K562 (cell line): ENCODE results near the gene CLCN6. TPM values are rescaled to one million over a fixed set of nuclear protein-coding genes. Genes with fewer than 3 reads are reported as not detected.
A peak's percentile ranks its signal among the peaks of the same experiment; 100 is the strongest.

Experiments
- ATAC-seq: fragments of 200-7000 bp; cut with Tn5 transposase; 3 replicates; pipeline ENCODE4 v1.9.1; 2020; ENCODE audit warnings: moderate library complexity
- BruUV-seq: library from RNA; stranded (reverse); fragments of 400-500 nt; replicated peaks from 2 replicates; lab custom pipeline; 2021; lab: Mats Ljungman, UMichigan
- CTCF ChIA-PET: fragments of 300-600 bp; formaldehyde crosslinking; extraction: SDS; loops from one replicate; lab custom pipeline; 2021; ENCODE audit warnings: low intra/inter-chr PET ratio; lab: Yijun Ruan, JAX
- POLR2A ChIA-PET: fragments of 300-600, 350-650 bp; sonication (Branson Sonifier 250); formaldehyde crosslinking; extraction: SDS; loops from one replicate; lab custom pipeline; 2021; ENCODE audit warnings: antibody characterized with exemption, inconsistent platforms; lab: Yijun Ruan, JAX
- DNase-seq, 4 experiments: peaks; one replicate each; pipeline versions ENCODE4 v3.0.0 to v3.0.0-alpha.2; 2011 to 2018; ENCODE audit warnings: low spot score in 3 of 4, mixed read lengths in 3 of 4; ENCODE audit errors: extremely low read depth in 1 of 4
- FAIRE-seq: peaks from 2 replicates; lab custom pipeline; 2011; peaks lifted over from hg19 to GRCh38; lab: Jason Lieb, UNC
- H2AFZ ChIP-seq: 2 replicates; pipeline ENCODE4 v1.6.0; 2011; ENCODE audit warnings: low read depth, low read length, control low read depth, inconsistent platforms
- H3K27ac ChIP-seq: fragments of 200-600 bp; 3 replicates; pipeline ENCODE4 v1.8.0; 2011; ENCODE audit warnings: low read depth, mild to moderate bottlenecking, control low read depth, inconsistent platforms, low read length, moderate library complexity, mixed read lengths; ENCODE audit errors: extremely low read depth
- H3K27me3 ChIP-seq, 2 experiments: fragments of 300-600 bp in 1 of 2; 2 replicates in 1 of 2; 3 replicates in 1 of 2; pipeline versions ENCODE4 v1.6.0 to v1.8.0; 2011; ENCODE audit warnings: inconsistent platforms in 2 of 2, low read length in 2 of 2, mild to moderate bottlenecking in 1 of 2, mixed read lengths in 1 of 2, moderate library complexity in 1 of 2; ENCODE audit not compliant: control insufficient read depth in 2 of 2, insufficient read depth in 2 of 2
- H3K36me3 ChIP-seq: fragments of 300-600 bp; 3 replicates; pipeline ENCODE4 v1.8.0; 2011; ENCODE audit warnings: mild to moderate bottlenecking, low read length, inconsistent platforms; ENCODE audit not compliant: control insufficient read depth, insufficient read depth
- H3K4me1 ChIP-seq, 2 experiments: fragments of 200-600 bp in 1 of 2; replicated peaks in 1 of 2; 2 replicates in 1 of 2; 3 replicates in 1 of 2; pipeline versions ENCODE4 v1.5.1 to v1.8.0; 2011; ENCODE audit warnings: inconsistent platforms in 2 of 2, low read length in 2 of 2, mild to moderate bottlenecking in 1 of 2, mixed read lengths in 1 of 2, moderate library complexity in 1 of 2; ENCODE audit not compliant: control insufficient read depth in 2 of 2, insufficient read depth in 2 of 2
- H3K4me2 ChIP-seq: 2 replicates; pipeline ENCODE4 v1.6.1; 2011; ENCODE audit warnings: low read length, control low read depth, inconsistent platforms, mixed read lengths; ENCODE audit not compliant: insufficient read depth
- H3K4me3 ChIP-seq: fragments of 200-600 bp; sonication (generic), shearing (Covaris generic); 2 replicates; pipeline ENCODE4 v1.5.1; 2016; ENCODE audit warnings: control low read depth, inconsistent platforms
- H3K79me2 ChIP-seq: fragments of 200-600 bp; 3 replicates; pipeline ENCODE4 v1.8.0; 2011; ENCODE audit warnings: low read length, inconsistent platforms; ENCODE audit not compliant: control insufficient read depth, insufficient read depth
- H3K9ac ChIP-seq, 2 experiments: 2 replicates each; pipeline versions ENCODE4 v1.6.0 to v1.6.1; 2011; ENCODE audit warnings: low read depth in 2 of 2, low read length in 2 of 2, control low read depth in 1 of 2, inconsistent platforms in 1 of 2, mild to moderate bottlenecking in 1 of 2, mixed read lengths in 1 of 2; ENCODE audit not compliant: insufficient read depth in 1 of 2
- H3K9me1 ChIP-seq: one replicate; pipeline ENCODE4 v1.6.0; 2011; ENCODE audit warnings: inconsistent platforms, mild to moderate bottlenecking, low read length, moderate library complexity; ENCODE audit not compliant: control insufficient read depth, insufficient read depth
- H3K9me3 ChIP-seq: replicated peaks from 2 replicates; pipeline ENCODE4 v1.5.1; 2011; ENCODE audit warnings: low read depth, low read length, inconsistent platforms; ENCODE audit not compliant: control insufficient read depth, insufficient read depth
- H4K20me1 ChIP-seq: replicated peaks from 2 replicates; pipeline ENCODE4 v1.6.1; 2011; ENCODE audit warnings: low read length, inconsistent platforms, mixed read lengths; ENCODE audit not compliant: control insufficient read depth, insufficient read depth
- ASH1L ChIP-seq: fragments of 450-650 bp; IDR thresholded peaks from 2 replicates; pipeline ENCODE4 v1.6.1; 2018; ENCODE audit warnings: borderline replicate concordance, mild to moderate bottlenecking, low read depth; ENCODE audit not compliant: partially characterized antibody
- CBX1 ChIP-seq: sonication (generic); IDR thresholded peaks from 2 replicates; pipeline ENCODE4 v1.6.1; 2016; ENCODE audit warnings: antibody characterized with exemption, low read depth, mild to moderate bottlenecking
- CEBPB ChIP-seq: fragments of 450-650 bp; IDR thresholded peaks from 2 replicates; pipeline ENCODE4 v1.6.1; 2016; ENCODE audit warnings: missing genetic modification characterization, missing compliant biosample characterization
- DMBX1 ChIP-seq: fragments of 250-450 bp; sonication (Bioruptor Pico); IDR thresholded peaks from 2 replicates; pipeline ENCODE4 v1.8.0; 2022; ENCODE audit warnings: inconsistent platforms, mild to moderate bottlenecking, moderate library complexity, borderline replicate concordance
- GABPB2 ChIP-seq: fragments of 250-450 bp; sonication (Bioruptor Pico); conservative IDR thresholded peaks from 2 replicates; pipeline ENCODE4 v1.5.1; 2021; ENCODE audit warnings: mild to moderate bottlenecking
- KDM1A ChIP-seq, 2 experiments: fragments of 450-650 bp; IDR thresholded peaks; 2 replicates each; pipeline ENCODE4 v1.6.1; 2016; ENCODE audit warnings: mild to moderate bottlenecking in 2 of 2
- PYGO2 ChIP-seq: fragments of 450-650 bp; IDR thresholded peaks from 2 replicates; pipeline ENCODE4 v1.6.1; 2016; ENCODE audit warnings: mild to moderate bottlenecking, missing genetic modification characterization, moderate library complexity, missing compliant biosample characterization
- TEAD4 ChIP-seq, 2 experiments: sonication (generic) in 1 of 2; formaldehyde crosslinking in 1 of 2; IDR thresholded peaks; 2 replicates each; pipeline versions ENCODE4 v1.6.1 to v1.8.0; 2012 to 2022; ENCODE audit warnings: borderline replicate concordance in 1 of 2, inconsistent platforms in 1 of 2, low read length in 1 of 2, mild to moderate bottlenecking in 1 of 2, missing genetic modification reagents in 1 of 2
- ZNF311 ChIP-seq: fragments of 250-450 bp; sonication (Bioruptor Pico); IDR thresholded peaks from 2 replicates; pipeline ENCODE4 v1.4.0; 2020; ENCODE audit warnings: mild to moderate bottlenecking, moderate library complexity
- WGBS: fragments of 100-300 bp; shearing (Covaris generic); methylation state at CpG from one replicate; pipeline ENCODE4 v1.1.6; 2016; ENCODE audit warnings: low coverage, mixed read lengths; ENCODE audit not compliant: insufficient coverage; ENCODE audit errors: missing lambda C conversion rate; 5-methylcytosine and 5-hydroxymethylcytosine counted together
- in situ Hi-C: fragments of 300-500 bp; cut with MboI; formaldehyde crosslinking; loops from 4 replicates; pipeline ENCODE4 v1.15.0; 2018; ENCODE audit warnings: inconsistent platforms, mixed read lengths
- intact Hi-C: fragments of 100-400 bp; cut with micrococcal nuclease; formaldehyde crosslinking; loops from 2 replicates; pipeline ENCODE4 v1.14.2; 2022
- polyA plus RNA-seq, 8 experiments: library from polyadenylated mRNA; depleted of rRNA in 4 of 8; stranded (reverse) in 5 of 8; unstranded in 3 of 8; fragments of >200 nt; fragmentation: Nextera tagmentation in 2 of 8; fragmentation: Illumina TruSeq in 1 of 8; extraction: Ambion mirVana in 2 of 8; extraction: Trizol in 1 of 8; gene quantifications; 2 replicates each; pipeline versions ENCODE4 v1.2.1 to v1.2.3, GENCODE V29; 2011 to 2014; ENCODE audit warnings: inconsistent platforms in 1 of 8, missing spikeins in 1 of 8
- total RNA-seq, 7 experiments: library from RNA; depleted of rRNA in 6 of 7; stranded (reverse); fragments of >200 nt in 6 of 7; fragmentation: Illumina TruSeq in 2 of 7; extraction: Trizol in 2 of 7; gene quantifications; 2 replicates each; pipeline versions ENCODE4 v1.2.1 to v1.2.3, GENCODE V29; 2011 to 2021; ENCODE audit warnings: low replicate concordance in 1 of 7
- TF ChIP-seq, protein P1 (sequence below), 2 experiments: fragments of 450-650 bp in 1 of 2; sonication (generic) in 1 of 2; formaldehyde crosslinking in 1 of 2; IDR thresholded peaks in 1 of 2; conservative IDR thresholded peaks in 1 of 2; 2 replicates each; pipeline versions ENCODE4 v1.6.1 to v1.8.1; 2016 to 2023; ENCODE audit warnings: mild to moderate bottlenecking in 2 of 2, moderate library complexity in 2 of 2, inconsistent platforms in 1 of 2, missing genetic modification reagents in 1 of 2
- TF ChIP-seq, protein P2 (sequence below), 2 experiments: IDR thresholded peaks in 1 of 2; conservative IDR thresholded peaks in 1 of 2; 2 replicates each; pipeline ENCODE4 v1.6.1; 2016; ENCODE audit warnings: low read depth in 2 of 2, mild to moderate bottlenecking in 1 of 2, missing compliant biosample characterization in 1 of 2, missing genetic modification characterization in 1 of 2, moderate library complexity in 1 of 2
- TF ChIP-seq, protein P3 (sequence below): sonication (generic); formaldehyde crosslinking; IDR thresholded peaks from 2 replicates; pipeline ENCODE4 v1.8.1; 2023; ENCODE audit warnings: mild to moderate bottlenecking, missing genetic modification reagents

CLCN6 gene
- total and polyA plus RNA-seq, 9 of the 15 experiments (the other 6 are each of a cell fraction or from before 2014, with no cell fraction given), result 2.0 to 21.8 (median 13.6) TPM

DNA sequence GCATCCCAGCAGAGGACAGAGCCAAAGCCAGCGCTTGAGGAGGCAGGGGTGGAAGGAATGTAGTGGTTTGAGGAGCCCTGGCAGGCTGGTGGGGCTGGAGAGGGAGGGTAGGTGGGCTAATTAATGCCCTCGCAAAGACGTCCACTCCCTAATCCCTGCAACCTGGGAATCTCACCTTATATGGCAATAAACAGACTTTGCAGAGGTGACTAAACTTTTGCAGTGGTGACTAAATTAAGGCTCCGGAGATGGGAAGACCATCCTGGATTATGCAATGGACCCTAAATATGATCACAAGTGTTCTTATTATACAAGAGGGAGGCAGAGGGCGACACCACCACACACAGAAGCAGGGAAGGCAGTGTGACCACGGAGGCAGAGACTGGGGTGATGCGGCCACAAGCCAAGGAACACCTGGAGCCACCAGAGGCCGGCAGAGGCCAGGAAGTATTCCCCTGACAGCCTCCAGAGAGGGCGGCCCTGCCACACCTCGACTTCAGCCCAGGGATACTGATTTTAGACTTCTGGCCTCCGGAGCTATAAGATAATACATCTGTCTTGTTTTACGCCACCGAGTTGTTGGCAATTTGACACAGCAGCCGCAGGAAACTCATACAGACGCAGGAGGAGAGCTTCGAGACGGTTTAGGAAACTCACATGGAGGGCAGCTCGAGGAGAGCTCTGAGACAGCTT is 75.9 kb downstream of the CLCN6 start:
- Histone ChIP-seq H3K4me3 (no peak overlapping the region), H3K9me1 (no peaks in the 10 kb centered on the region), H3K36me3 (no peaks in the 10 kb centered on the region), H3K4me1 (peaks cover 48 to 71% of the 10 kb centered on the region in 2 experiments), H3K9ac (peak overlapping the region; percentile 44 to 65; a peak in 3 of 4 replicates), H4K20me1 (no peaks in the 10 kb centered on the region), H3K79me2 (no peaks in the 10 kb centered on the region; the same call in 2 of the 3 replicates), H3K27me3 (no peaks in the 10 kb centered on the region), H3K27ac (peak overlapping the region; percentile 82), H2AFZ (peak overlapping the region; percentile 90), H3K9me3 (peaks cover 3% of the 10 kb centered on the region; the same call in 1 of the 2 replicates), H3K4me2 (peak overlapping the region; percentile 14)
- WGBS, result 38% methylated on average over 18 of the region's 18 CpGs
- BruUV-seq, result no TSS peak
- ChIA-PET POLR2A (interaction anchor here (0.6 to 6.7 kb wide), 15 partner anchors 9 to 630 kb away, joined by 3 to 159 read pairs (median 4); no protein-coding TSS in a partner anchor), CTCF (interaction anchor here (0.7 to 1.0 kb wide), 2 partner anchors 26 to 119 kb away, joined by 3 read pairs; no protein-coding TSS in a partner anchor)
- intact Hi-C loops, result loop anchor here (1.0 to 10.0 kb wide), 3 partner anchors 11 to 217 kb away; partner anchors contain the start of gene FBXO6
- in situ Hi-C loops, result no loop called here
- FAIRE-seq, result peak; percentile 68
- peak in 3 of 4 experiments; percentile 46 to 81 (median 54) for DNase-seq
- ATAC-seq, result peak; percentile 56
- TF ChIP-seq ZNF311, result no peak
- peak in 1 of 2 experiments; percentile 57; a peak in 2 of 4 replicates for TF ChIP-seq KDM1A (IDR thresholded peaks at IDR 0.05)
- TF ChIP-seq, protein P1, sequence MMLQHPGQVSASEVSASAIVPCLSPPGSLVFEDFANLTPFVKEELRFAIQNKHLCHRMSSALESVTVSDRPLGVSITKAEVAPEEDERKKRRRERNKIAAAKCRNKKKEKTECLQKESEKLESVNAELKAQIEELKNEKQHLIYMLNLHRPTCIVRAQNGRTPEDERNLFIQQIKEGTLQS (IDR thresholded peaks at IDR 0.05), result 0 out of 2 replicates have a peak, but pooled peaks have one; percentile 27
- TF ChIP-seq, protein P1 (CRISPR knock-in tag; conservative IDR thresholded peaks at IDR 0.05), result no peak
- TF ChIP-seq, protein P2, sequence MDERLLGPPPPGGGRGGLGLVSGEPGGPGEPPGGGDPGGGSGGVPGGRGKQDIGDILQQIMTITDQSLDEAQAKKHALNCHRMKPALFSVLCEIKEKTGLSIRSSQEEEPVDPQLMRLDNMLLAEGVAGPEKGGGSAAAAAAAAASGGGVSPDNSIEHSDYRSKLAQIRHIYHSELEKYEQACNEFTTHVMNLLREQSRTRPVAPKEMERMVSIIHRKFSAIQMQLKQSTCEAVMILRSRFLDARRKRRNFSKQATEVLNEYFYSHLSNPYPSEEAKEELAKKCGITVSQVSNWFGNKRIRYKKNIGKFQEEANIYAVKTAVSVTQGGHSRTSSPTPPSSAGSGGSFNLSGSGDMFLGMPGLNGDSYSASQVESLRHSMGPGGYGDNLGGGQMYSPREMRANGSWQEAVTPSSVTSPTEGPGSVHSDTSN (CRISPR knock-in tag; IDR thresholded peaks at IDR 0.05; ENCODE audit: low read depth), result no peak
- TF ChIP-seq, protein P2 (tag; conservative IDR thresholded peaks at IDR 0.05; ENCODE audit: low read depth), result no peak
- TF ChIP-seq, protein P3, sequence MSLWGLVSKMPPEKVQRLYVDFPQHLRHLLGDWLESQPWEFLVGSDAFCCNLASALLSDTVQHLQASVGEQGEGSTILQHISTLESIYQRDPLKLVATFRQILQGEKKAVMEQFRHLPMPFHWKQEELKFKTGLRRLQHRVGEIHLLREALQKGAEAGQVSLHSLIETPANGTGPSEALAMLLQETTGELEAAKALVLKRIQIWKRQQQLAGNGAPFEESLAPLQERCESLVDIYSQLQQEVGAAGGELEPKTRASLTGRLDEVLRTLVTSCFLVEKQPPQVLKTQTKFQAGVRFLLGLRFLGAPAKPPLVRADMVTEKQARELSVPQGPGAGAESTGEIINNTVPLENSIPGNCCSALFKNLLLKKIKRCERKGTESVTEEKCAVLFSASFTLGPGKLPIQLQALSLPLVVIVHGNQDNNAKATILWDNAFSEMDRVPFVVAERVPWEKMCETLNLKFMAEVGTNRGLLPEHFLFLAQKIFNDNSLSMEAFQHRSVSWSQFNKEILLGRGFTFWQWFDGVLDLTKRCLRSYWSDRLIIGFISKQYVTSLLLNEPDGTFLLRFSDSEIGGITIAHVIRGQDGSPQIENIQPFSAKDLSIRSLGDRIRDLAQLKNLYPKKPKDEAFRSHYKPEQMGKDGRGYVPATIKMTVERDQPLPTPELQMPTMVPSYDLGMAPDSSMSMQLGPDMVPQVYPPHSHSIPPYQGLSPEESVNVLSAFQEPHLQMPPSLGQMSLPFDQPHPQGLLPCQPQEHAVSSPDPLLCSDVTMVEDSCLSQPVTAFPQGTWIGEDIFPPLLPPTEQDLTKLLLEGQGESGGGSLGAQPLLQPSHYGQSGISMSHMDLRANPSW (CRISPR knock-in tag), result no peak
- no peak for TF ChIP-seq TEAD4 (IDR thresholded peaks at IDR 0.05; ENCODE audit: low read length)
- 0 out of 2 replicates have a peak, but pooled peaks have one; percentile 34 for TF ChIP-seq TEAD4 (CRISPR knock-in tag; IDR thresholded peaks at IDR 0.05; ENCODE audit: borderline replicate concordance)
- peak; percentile 72 for TF ChIP-seq CEBPB (tag)
- peak; percentile 48; the same call in 1 of the 2 replicates for TF ChIP-seq CBX1
- TF ChIP-seq PYGO2 (tag), result no peak
- 0 out of 2 replicates have a peak, but pooled peaks have one; percentile 68 for TF ChIP-seq GABPB2 (CRISPR knock-in tag)
- no peak for TF ChIP-seq ASH1L
- peak; percentile 32; the same call in 1 of the 2 replicates for TF ChIP-seq DMBX1 (CRISPR knock-in tag)
